GM21717 (cell line): ENCODE measurements around the gene CTSF.
"Not testable (repeated sequence)": the region's sequence is repeated elsewhere in the genome, so short reads cannot be mapped to it uniquely, and the experiment has no call there.

ENCODE experiments used
- ATAC-seq: cut with Tn5 transposase; IDR thresholded peaks from one replicate; pipeline ENCODE4 v1.9.1; 2021; ENCODE audit warnings: mild to moderate bottlenecking, moderate library complexity; ENCODE audit not compliant: unreplicated experiment

Gene CTSF

GRCh38 chr11:66540598-66540997, 27.8 kb downstream of the CTSF start:
- not testable (repeated sequence) for ATAC-seq

- ATAC-seq = no peak
Observed at GRCh38 chr11:66539870-66540213, 28.6 kb downstream of the CTSF start.

GRCh38 chr11:66539170-66539869, 29.1 kb downstream of the CTSF start:
- ATAC-seq = no peak

- no peak for ATAC-seq
Observed at GRCh38 chr11:66532784-66533183, 35.6 kb downstream of the CTSF start.

GRCh38 chr11:66531841-66532240, 36.6 kb downstream of the CTSF start:
- no peak for ATAC-seq

GRCh38 chr11:66530927-66531709, 37.3 kb downstream of the CTSF start:
- no peak for ATAC-seq

GRCh38 chr11:66529655-66530054, 38.8 kb downstream of the CTSF start:
- no peak for ATAC-seq

- ATAC-seq = no peak
Observed at GRCh38 chr11:66529069-66529468, 39.3 kb downstream of the CTSF start.

- ATAC-seq = no peak
Observed at GRCh38 chr11:66524304-66525040, 43.9 kb downstream of the CTSF start.

- no peak for ATAC-seq
Observed at GRCh38 chr11:66523611-66524010, 44.8 kb downstream of the CTSF start.
